GM12872 (cell line): ENCODE measurements around the gene MARK1.
A peak's percentile ranks its signal among the peaks of the same experiment; 100 is the strongest.

Source experiments
- CTCF ChIP-seq: IDR thresholded peaks from 3 replicates; pipeline ENCODE4 v1.5.1; 2011; ENCODE audit warnings: low read depth, mild to moderate bottlenecking, low read length, moderate library complexity; ENCODE audit not compliant: insufficient read depth

Gene MARK1

GRCh38 chr1:220497220-220497947 is 30.6 kb upstream of the MARK1 start:
- TF ChIP-seq CTCF = no peak

- TF ChIP-seq CTCF = no peak
Observed at GRCh38 chr1:220498188-220498587, 29.7 kb upstream of the MARK1 start.

- no peak for TF ChIP-seq CTCF
Observed at GRCh38 chr1:220500372-220500771, 27.6 kb upstream of the MARK1 start.

GRCh38 chr1:220504329-220504728 is 23.6 kb upstream of the MARK1 start:
- TF ChIP-seq CTCF = no peak

- no peak for TF ChIP-seq CTCF
Observed at GRCh38 chr1:220507085-220507484, 20.9 kb upstream of the MARK1 start.

- no peak for TF ChIP-seq CTCF
Observed at GRCh38 chr1:220511179-220511578, 16.8 kb upstream of the MARK1 start.

GRCh38 chr1:220511785-220512184 is 16.2 kb upstream of the MARK1 start:
- peak; percentile 20; the same call in 1 of the 3 replicates for TF ChIP-seq CTCF
